H1 (cell line): ENCODE results near the gene TMEM135. TPM values are rescaled to one million over a fixed set of nuclear protein-coding genes. Genes with fewer than 3 reads are reported as not detected.

ENCODE experiments used
- BCL11A ChIP-seq, 2 experiments: IDR thresholded peaks; one replicate each; pipeline ENCODE4 v1.6.1; 2011; ENCODE audit warnings: low read depth in 2 of 2, low read length in 2 of 2, mild to moderate bottlenecking in 2 of 2
- EGR1 ChIP-seq: IDR thresholded peaks from 2 replicates; pipeline ENCODE4 v1.6.1; 2011; ENCODE audit warnings: low read depth, low read length, borderline replicate concordance
- PHF8 ChIP-seq: fragments of 200-600 bp; sonication (generic); conservative IDR thresholded peaks from 2 replicates; pipeline ENCODE4 v1.7.1; 2012; ENCODE audit warnings: low read depth, mild to moderate bottlenecking, inconsistent platforms, low read length, moderate library complexity
- RBBP5 ChIP-seq: IDR thresholded peaks from 2 replicates; pipeline ENCODE4 v1.7.1; 2012; ENCODE audit warnings: low read depth, mild to moderate bottlenecking, inconsistent platforms, low read length, moderate library complexity, borderline replicate concordance
- SIN3A ChIP-seq, 2 experiments: IDR thresholded peaks in 1 of 2; conservative IDR thresholded peaks in 1 of 2; 2 replicates each; pipeline ENCODE4 v1.6.1; 2011 to 2012; ENCODE audit warnings: low read length in 2 of 2, improper control_type of control experiment in 1 of 2, low read depth in 1 of 2, mild to moderate bottlenecking in 1 of 2
- USF2 ChIP-seq: IDR thresholded peaks from 2 replicates; pipeline ENCODE4 v1.6.1; 2011; ENCODE audit warnings: low read length, improper control_type of control experiment
- polyA plus RNA-seq, 7 experiments: library from polyadenylated mRNA; depleted of rRNA in 3 of 7; stranded (reverse) in 5 of 7; unstranded in 2 of 7; fragments of >200 nt in 5 of 7; fragments of 200-250 nt in 2 of 7; gene quantifications; 1 replicate in 5 of 7; 2 replicates in 1 of 7; 4 replicates in 1 of 7; pipeline versions ENCODE4 v1.2.1 to v1.2.3, GENCODE V29; 2011 to 2013; ENCODE audit warnings: missing spikeins in 2 of 7, mixed read lengths in 2 of 7
- total RNA-seq: library from RNA; stranded (reverse); fragmentation: NEBNext Ultra II Directional; extraction: Animal tissue kit (Norgen Biotek cat#: 25700); gene quantifications from 2 replicates; pipeline ENCODE4 v1.2.1, GENCODE V29; 2021

The TMEM135 gene
- total and polyA plus RNA-seq, 2 of the 8 experiments (the other 6 are each of a cell fraction or from before 2014, with no cell fraction given): 9.3 to 31.3 TPM

- TF ChIP-seq PHF8 (no peak), BCL11A (IDR thresholded peaks at IDR 0.05; ENCODE audit: low read depth in 2 of 2, low read length in 2 of 2) (no peak), EGR1 (no peak), USF2 (no peak), RBBP5 (no peak), SIN3A (conservative IDR thresholded peaks at IDR 0.05 in 1 of 2, IDR thresholded peaks at IDR 0.05 in 1 of 2; ENCODE audit: low read depth in 1 of 2, low read length in 2 of 2) (no peak)
Observed at GRCh38 chr11:87251560-87251959, 213.8 kb downstream of the TMEM135 start (continued).
